Loucy (cell line): ENCODE data around the gene MPND.

ENCODE experiments used
- H2AFZ ChIP-seq: fragments of 200-600 bp; sonication (generic); 2 replicates; pipeline ENCODE4 v1.6.0; 2016; ENCODE audit warnings: antibody characterized with exemption, mild to moderate bottlenecking, low read length, moderate library complexity
- H3F3A ChIP-seq: fragments of 200-600 bp; 2 replicates; pipeline ENCODE4 v1.6.0; 2016; ENCODE audit warnings: antibody characterized with exemption, low read depth, mild to moderate bottlenecking
- H3K27me3 ChIP-seq: fragments of 200-600 bp; sonication (generic); 2 replicates; pipeline ENCODE4 v1.6.1; 2014; ENCODE audit warnings: low read length, mild to moderate bottlenecking; ENCODE audit not compliant: insufficient read depth, poor library complexity, severe bottlenecking
- H3K36me3 ChIP-seq: fragments of 200-600 bp; sonication (generic); 2 replicates; pipeline ENCODE4 v1.6.1; 2016; ENCODE audit warnings: low read length; ENCODE audit not compliant: insufficient read depth
- H3K4me1 ChIP-seq: fragments of 200-600 bp; sonication (generic); 2 replicates; pipeline ENCODE4 v1.5.1; 2014; ENCODE audit warnings: low read length, mild to moderate bottlenecking; ENCODE audit not compliant: insufficient read depth, poor library complexity, severe bottlenecking
- H3K4me2 ChIP-seq: fragments of 200-600 bp; sonication (generic); 2 replicates; pipeline ENCODE4 v1.6.0; 2014; ENCODE audit warnings: antibody characterized with exemption, low read length, low read depth, mild to moderate bottlenecking; ENCODE audit not compliant: poor library complexity, severe bottlenecking
- H3K4me3 ChIP-seq: fragments of 200-600 bp; sonication (generic); 2 replicates; pipeline ENCODE4 v1.5.1; 2014; ENCODE audit warnings: low read length, mild to moderate bottlenecking, mixed read lengths; ENCODE audit not compliant: poor library complexity, severe bottlenecking
- H3K79me2 ChIP-seq: fragments of 200-600 bp; sonication (generic); 2 replicates; pipeline ENCODE4 v1.6.1; 2014; ENCODE audit warnings: low read length; ENCODE audit not compliant: insufficient read depth
- H3K9ac ChIP-seq: fragments of 200-600 bp; sonication (generic); 2 replicates; pipeline ENCODE4 v1.6.0; 2014; ENCODE audit warnings: mild to moderate bottlenecking, low read depth, low read length, moderate library complexity; ENCODE audit not compliant: poor library complexity, severe bottlenecking
- H3K9me2 ChIP-seq: fragments of 200-600 bp; sonication (generic); replicated peaks from 2 replicates; pipeline ENCODE4 v1.6.1; 2016; ENCODE audit warnings: low read depth, low read length, mixed read lengths
- H3K9me3 ChIP-seq: fragments of 200-600 bp; sonication (generic); 2 replicates; pipeline ENCODE4 v1.6.1; 2014; ENCODE audit warnings: mild to moderate bottlenecking, antibody characterized with exemption, low read length, low read depth; ENCODE audit not compliant: insufficient read depth
- H4K20me1 ChIP-seq: fragments of 200-600 bp; sonication (generic); 2 replicates; pipeline ENCODE4 v1.6.0; 2014; ENCODE audit warnings: antibody characterized with exemption, low read length, mild to moderate bottlenecking; ENCODE audit not compliant: insufficient read depth, poor library complexity, severe bottlenecking
- EZH2phosphoT487 ChIP-seq: fragments of 200-600 bp; IDR thresholded peaks from 2 replicates; pipeline ENCODE4 v1.6.1; 2018; ENCODE audit warnings: antibody characterized with exemption, mild to moderate bottlenecking, moderate library complexity, borderline replicate concordance
- TF ChIP-seq, protein P1 (sequence below): fragments of 200-600 bp; sonication (generic); conservative IDR thresholded peaks from 2 replicates; pipeline ENCODE4 v1.5.1; 2014; ENCODE audit warnings: mild to moderate bottlenecking, antibody characterized with exemption, low read length

Gene MPND

DNA sequence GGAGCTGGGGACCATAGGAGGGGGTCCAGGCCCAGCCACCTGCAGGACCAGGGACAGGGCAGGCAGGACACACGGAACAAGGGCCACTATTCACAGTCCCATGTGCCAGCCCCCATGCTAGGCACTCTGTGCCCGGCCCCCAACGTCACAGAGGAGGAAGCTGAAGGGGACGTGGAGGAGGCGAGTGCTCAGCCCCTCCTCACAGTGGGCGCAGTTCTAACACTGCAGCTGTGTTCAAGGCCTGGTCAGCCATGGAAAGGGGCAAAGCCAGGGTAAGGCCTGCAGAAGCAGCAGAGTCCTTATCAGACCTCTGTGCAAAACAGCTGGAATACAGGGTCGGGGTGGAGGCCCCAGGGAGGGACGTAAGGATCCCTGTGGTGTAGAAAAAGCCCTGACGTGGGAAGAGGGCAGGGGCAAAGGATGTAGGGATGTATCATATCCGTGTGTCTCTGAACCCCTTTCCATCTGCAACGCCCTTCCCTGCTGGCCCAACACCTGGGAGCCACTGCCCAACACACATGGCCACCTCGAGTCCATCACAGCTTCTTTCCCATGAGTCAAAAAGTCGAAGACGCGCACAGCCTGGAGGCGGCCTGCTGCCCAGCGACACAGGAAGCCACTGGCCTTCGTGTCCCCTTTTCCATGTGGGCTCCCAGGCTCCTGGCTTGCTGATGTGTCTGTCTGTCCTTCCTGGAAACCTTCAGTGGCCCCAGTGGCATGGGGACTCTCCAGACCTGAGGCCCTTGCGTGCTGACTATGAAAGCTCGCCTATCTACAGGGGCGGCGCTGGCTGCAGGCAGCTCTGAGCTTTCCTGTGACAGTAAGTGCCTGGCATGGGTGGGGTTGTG lies 29.0 kb downstream of the MPND start:
- Histone ChIP-seq H3K79me2 (peaks cover 77% of the 10 kb centered on the region; the same call in 1 of the 2 replicates), H3K9me3 (no peaks in the 10 kb centered on the region), H2AFZ (no peak overlapping the region), H3K27me3 (no peaks in the 10 kb centered on the region), H4K20me1 (peaks cover 40% of the 10 kb centered on the region), H3K4me2 (no peak overlapping the region), H3F3A (no peaks in the 10 kb centered on the region), H3K4me1 (peaks cover 43% of the 10 kb centered on the region), H3K4me3 (no peak overlapping the region), H3K36me3 (no peaks in the 10 kb centered on the region; the same call in 1 of the 2 replicates), H3K9ac (no peak overlapping the region), H3K9me2 (no peaks in the 10 kb centered on the region)
- TF ChIP-seq, protein P1, sequence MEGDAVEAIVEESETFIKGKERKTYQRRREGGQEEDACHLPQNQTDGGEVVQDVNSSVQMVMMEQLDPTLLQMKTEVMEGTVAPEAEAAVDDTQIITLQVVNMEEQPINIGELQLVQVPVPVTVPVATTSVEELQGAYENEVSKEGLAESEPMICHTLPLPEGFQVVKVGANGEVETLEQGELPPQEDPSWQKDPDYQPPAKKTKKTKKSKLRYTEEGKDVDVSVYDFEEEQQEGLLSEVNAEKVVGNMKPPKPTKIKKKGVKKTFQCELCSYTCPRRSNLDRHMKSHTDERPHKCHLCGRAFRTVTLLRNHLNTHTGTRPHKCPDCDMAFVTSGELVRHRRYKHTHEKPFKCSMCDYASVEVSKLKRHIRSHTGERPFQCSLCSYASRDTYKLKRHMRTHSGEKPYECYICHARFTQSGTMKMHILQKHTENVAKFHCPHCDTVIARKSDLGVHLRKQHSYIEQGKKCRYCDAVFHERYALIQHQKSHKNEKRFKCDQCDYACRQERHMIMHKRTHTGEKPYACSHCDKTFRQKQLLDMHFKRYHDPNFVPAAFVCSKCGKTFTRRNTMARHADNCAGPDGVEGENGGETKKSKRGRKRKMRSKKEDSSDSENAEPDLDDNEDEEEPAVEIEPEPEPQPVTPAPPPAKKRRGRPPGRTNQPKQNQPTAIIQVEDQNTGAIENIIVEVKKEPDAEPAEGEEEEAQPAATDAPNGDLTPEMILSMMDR: no peak
- TF ChIP-seq EZH2phosphoT487: no peak

DNA sequence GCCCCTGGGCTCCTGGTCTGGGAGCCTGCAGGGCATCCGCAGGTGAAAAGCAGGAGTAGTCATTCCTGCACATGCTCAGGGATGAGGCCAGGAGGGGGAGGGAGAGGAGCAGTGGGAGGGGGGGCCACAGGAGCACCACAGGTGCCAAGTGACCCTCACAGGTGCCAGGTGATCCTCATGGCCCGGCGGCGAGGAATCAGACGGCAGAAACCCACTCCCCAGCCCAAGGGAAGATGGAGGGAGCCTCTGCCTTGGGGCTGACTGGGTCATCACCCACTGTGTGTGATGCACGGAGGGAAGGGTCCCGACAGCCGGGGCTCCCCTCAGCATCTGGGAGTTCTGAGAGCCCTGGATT lies 29.6 kb downstream of the MPND start:
- Histone ChIP-seq H4K20me1 (peaks cover 43% of the 10 kb centered on the region), H3K36me3 (no peaks in the 10 kb centered on the region; the same call in 1 of the 2 replicates), H2AFZ (no peak overlapping the region), H3K9me3 (no peaks in the 10 kb centered on the region), H3K79me2 (peaks cover 77% of the 10 kb centered on the region; the same call in 1 of the 2 replicates), H3K4me2 (no peak overlapping the region), H3K27me3 (no peaks in the 10 kb centered on the region), H3K4me3 (no peak overlapping the region), H3K4me1 (peaks cover 41% of the 10 kb centered on the region), H3F3A (no peaks in the 10 kb centered on the region), H3K9ac (no peak overlapping the region), H3K9me2 (no peaks in the 10 kb centered on the region)
- TF ChIP-seq, protein P1: no peak
- no peak for TF ChIP-seq EZH2phosphoT487

DNA sequence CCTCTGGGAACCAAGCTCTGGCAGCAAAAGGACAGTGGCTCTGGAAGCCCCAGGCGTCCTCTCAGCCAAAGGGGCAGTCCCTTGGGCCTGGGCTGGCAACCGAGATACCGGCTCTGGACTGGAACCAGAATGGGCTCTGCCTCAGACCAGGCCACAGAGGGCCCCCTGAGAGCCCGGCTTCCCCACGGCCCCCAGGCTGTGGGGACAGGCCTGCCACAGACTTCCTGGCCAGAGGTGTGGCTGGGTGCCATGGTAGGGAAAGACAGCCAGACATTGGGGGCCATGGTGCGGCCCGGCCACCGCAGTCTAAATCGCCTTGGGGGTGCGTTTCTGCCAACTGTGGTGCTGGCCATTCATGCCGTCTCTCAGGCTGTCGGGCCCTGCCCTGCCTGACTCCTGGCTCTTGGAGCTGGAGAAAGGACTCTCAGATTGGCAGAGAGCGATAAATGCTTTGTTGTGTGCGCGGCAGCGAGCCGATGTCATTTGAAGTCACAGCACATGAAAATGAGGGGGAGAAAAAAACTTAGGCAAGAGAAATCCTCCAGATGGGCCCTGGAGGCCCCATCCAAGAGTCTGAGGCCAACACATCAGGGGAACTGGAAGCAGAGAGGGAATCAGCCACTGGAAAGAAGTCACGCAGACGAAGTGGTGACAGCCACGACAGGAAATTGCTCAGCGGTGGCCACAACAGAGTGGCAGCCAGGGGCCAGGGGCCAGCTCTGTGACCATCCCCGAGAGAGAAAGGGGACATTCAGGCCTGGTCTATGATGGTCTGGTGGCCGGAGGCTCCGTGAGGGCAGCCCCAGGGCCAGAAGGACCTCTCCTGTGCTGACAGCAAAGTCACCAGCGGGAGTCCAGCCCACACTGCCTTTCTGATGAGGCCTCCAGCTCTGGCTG lies 30.5 kb downstream of the MPND start:
- H3K9me2 ChIP-seq: no peaks in the 10 kb centered on the region
- H3K4me3 ChIP-seq: no peak overlapping the region
- H3K9me3 ChIP-seq: no peaks in the 10 kb centered on the region
- TF ChIP-seq, protein P1: no peak
- TF ChIP-seq EZH2phosphoT487: no peak
- no peaks in the 10 kb centered on the region for H3F3A ChIP-seq
- no peak overlapping the region for H3K4me2 ChIP-seq
- H4K20me1 ChIP-seq: peaks cover 45% of the 10 kb centered on the region
- peaks cover 33% of the 10 kb centered on the region for H3K4me1 ChIP-seq
- no peaks in the 10 kb centered on the region for H3K27me3 ChIP-seq
- H3K9ac ChIP-seq: no peak overlapping the region
- no peaks in the 10 kb centered on the region; the same call in 1 of the 2 replicates for H3K36me3 ChIP-seq
- peaks cover 76% of the 10 kb centered on the region; the same call in 1 of the 2 replicates for H3K79me2 ChIP-seq
- H2AFZ ChIP-seq: no peak overlapping the region
